MM.1S (cell line): ENCODE data around the gene COP1.
"Not testable (repeated sequence)": the region's sequence is repeated elsewhere in the genome, so short reads cannot be mapped to it uniquely, and the experiment has no call there.

Experiments
- DNase-seq: peaks from one replicate; pipeline ENCODE4 v3.0.0-alpha.2; 2015
- H2AFZ ChIP-seq: fragments of 300-600 bp; sonication (generic); 2 replicates; pipeline ENCODE4 v1.6.0; 2016; ENCODE audit warnings: antibody characterized with exemption, low read length
- H3F3A ChIP-seq: fragments of 300-600 bp; sonication (generic); 2 replicates; pipeline ENCODE4 v1.6.1; 2016; ENCODE audit warnings: mild to moderate bottlenecking, antibody characterized with exemption, low read length, moderate library complexity, mixed read lengths; ENCODE audit not compliant: insufficient read depth
- H3K27ac ChIP-seq: fragments of 300-600 bp; sonication (generic); 2 replicates; pipeline ENCODE4 v1.5.1; 2016; ENCODE audit warnings: mild to moderate bottlenecking, low read length
- H3K27me3 ChIP-seq: fragments of 300-600 bp; sonication (generic); replicated peaks from 2 replicates; pipeline ENCODE4 v1.6.0; 2016; ENCODE audit warnings: low read length; ENCODE audit not compliant: insufficient read depth
- H3K36me3 ChIP-seq: fragments of 300-600 bp; sonication (generic); replicated peaks from 2 replicates; pipeline ENCODE4 v1.6.1; 2016; ENCODE audit warnings: mild to moderate bottlenecking, low read length, mixed read lengths; ENCODE audit not compliant: insufficient read depth
- H3K4me1 ChIP-seq: fragments of 300-600 bp; sonication (generic); 2 replicates; pipeline ENCODE4 v1.6.1; 2016; ENCODE audit warnings: low read length, mixed read lengths
- H3K4me2 ChIP-seq: fragments of 300-600 bp; sonication (generic); 2 replicates; pipeline ENCODE4 v1.6.0; 2016; ENCODE audit warnings: low read depth, low read length
- H3K4me3 ChIP-seq: fragments of 300-600 bp; sonication (generic); 2 replicates; pipeline ENCODE4 v1.5.1; 2016; ENCODE audit warnings: low read length, mixed read lengths
- H3K79me2 ChIP-seq: fragments of 300-600 bp; sonication (generic); 2 replicates; pipeline ENCODE4 v1.6.1; 2016; ENCODE audit warnings: mixed run types, low read length, mixed read lengths
- H3K9ac ChIP-seq: fragments of 300-600 bp; sonication (generic); 2 replicates; pipeline ENCODE4 v1.6.1; 2016; ENCODE audit warnings: low read length, mixed read lengths
- H3K9me2 ChIP-seq: fragments of 300-600 bp; sonication (generic); replicated peaks from 2 replicates; pipeline ENCODE4 v1.6.1; 2016; ENCODE audit warnings: mild to moderate bottlenecking, low read length, mixed read lengths; ENCODE audit not compliant: insufficient read depth
- H3K9me3 ChIP-seq: fragments of 300-600 bp; sonication (generic); replicated peaks from 2 replicates; pipeline ENCODE4 v1.6.1; 2016; ENCODE audit warnings: mild to moderate bottlenecking, low read length, mixed read lengths; ENCODE audit not compliant: insufficient read depth
- H4K20me1 ChIP-seq: fragments of 300-600 bp; sonication (generic); 2 replicates; pipeline ENCODE4 v1.6.1; 2016; ENCODE audit warnings: mild to moderate bottlenecking, low read length, moderate library complexity, mixed read lengths; ENCODE audit not compliant: insufficient read depth
- EZH2 ChIP-seq: fragments of 300-600 bp; sonication (generic); optimal IDR thresholded peaks from 2 replicates; pipeline ENCODE3; 2017; ENCODE audit warnings: low read depth, mild to moderate bottlenecking, antibody characterized with exemption, low read length, mixed read lengths
- EZH2phosphoT487 ChIP-seq: fragments of 300-600 bp; sonication (generic); IDR thresholded peaks from 2 replicates; pipeline ENCODE4 v1.6.1; 2018; ENCODE audit warnings: antibody characterized with exemption, low read length
- TF ChIP-seq, protein P1 (sequence below): fragments of 300-600 bp; sonication (generic); IDR thresholded peaks from 2 replicates; pipeline ENCODE4 v1.5.1; 2016; ENCODE audit warnings: antibody characterized with exemption, low read length, mixed read lengths

COP1 gene

DNA sequence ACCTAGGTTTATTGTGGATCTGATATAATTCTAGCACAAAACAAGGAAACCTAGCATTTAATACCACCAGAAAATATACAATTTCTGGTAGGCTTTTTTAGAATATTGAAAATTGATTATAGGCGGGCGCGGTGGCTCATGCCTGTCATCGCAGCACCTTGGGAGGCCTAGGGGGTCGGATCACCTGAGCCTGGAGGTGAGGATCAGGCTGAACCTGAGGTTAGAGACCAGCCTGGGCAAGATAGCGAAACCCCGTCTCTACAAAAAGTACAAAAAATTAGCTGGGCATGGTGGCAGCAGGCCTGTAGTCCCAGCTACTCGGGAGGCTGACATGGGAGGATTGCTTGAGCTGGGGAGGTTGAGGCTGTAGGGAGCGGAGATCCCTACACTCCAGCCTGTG is 948 bp upstream of the COP1 start:
- Histone ChIP-seq H3K4me2 (peak overlapping the region; percentile 84), H3F3A (peaks cover 28% of the 10 kb centered on the region), H3K9me3 (no peaks in the 10 kb centered on the region), H3K27ac (peak overlapping the region; percentile 82), H3K4me1 (peaks cover 10% of the 10 kb centered on the region), H3K9me2 (no peaks in the 10 kb centered on the region), H3K27me3 (no peaks in the 10 kb centered on the region), H2AFZ (peak overlapping the region; percentile 89), H3K79me2 (peaks cover 39% of the 10 kb centered on the region), H3K4me3 (peak overlapping the region; percentile 98), H4K20me1 (peaks cover 4% of the 10 kb centered on the region), H3K36me3 (no peaks in the 10 kb centered on the region), H3K9ac (peak overlapping the region; percentile 93)
- DNase-seq = peak; percentile 34
- TF ChIP-seq EZH2 (no peak), EZH2phosphoT487 (no peak)
- TF ChIP-seq, protein P1, sequence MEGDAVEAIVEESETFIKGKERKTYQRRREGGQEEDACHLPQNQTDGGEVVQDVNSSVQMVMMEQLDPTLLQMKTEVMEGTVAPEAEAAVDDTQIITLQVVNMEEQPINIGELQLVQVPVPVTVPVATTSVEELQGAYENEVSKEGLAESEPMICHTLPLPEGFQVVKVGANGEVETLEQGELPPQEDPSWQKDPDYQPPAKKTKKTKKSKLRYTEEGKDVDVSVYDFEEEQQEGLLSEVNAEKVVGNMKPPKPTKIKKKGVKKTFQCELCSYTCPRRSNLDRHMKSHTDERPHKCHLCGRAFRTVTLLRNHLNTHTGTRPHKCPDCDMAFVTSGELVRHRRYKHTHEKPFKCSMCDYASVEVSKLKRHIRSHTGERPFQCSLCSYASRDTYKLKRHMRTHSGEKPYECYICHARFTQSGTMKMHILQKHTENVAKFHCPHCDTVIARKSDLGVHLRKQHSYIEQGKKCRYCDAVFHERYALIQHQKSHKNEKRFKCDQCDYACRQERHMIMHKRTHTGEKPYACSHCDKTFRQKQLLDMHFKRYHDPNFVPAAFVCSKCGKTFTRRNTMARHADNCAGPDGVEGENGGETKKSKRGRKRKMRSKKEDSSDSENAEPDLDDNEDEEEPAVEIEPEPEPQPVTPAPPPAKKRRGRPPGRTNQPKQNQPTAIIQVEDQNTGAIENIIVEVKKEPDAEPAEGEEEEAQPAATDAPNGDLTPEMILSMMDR = no peak

DNA sequence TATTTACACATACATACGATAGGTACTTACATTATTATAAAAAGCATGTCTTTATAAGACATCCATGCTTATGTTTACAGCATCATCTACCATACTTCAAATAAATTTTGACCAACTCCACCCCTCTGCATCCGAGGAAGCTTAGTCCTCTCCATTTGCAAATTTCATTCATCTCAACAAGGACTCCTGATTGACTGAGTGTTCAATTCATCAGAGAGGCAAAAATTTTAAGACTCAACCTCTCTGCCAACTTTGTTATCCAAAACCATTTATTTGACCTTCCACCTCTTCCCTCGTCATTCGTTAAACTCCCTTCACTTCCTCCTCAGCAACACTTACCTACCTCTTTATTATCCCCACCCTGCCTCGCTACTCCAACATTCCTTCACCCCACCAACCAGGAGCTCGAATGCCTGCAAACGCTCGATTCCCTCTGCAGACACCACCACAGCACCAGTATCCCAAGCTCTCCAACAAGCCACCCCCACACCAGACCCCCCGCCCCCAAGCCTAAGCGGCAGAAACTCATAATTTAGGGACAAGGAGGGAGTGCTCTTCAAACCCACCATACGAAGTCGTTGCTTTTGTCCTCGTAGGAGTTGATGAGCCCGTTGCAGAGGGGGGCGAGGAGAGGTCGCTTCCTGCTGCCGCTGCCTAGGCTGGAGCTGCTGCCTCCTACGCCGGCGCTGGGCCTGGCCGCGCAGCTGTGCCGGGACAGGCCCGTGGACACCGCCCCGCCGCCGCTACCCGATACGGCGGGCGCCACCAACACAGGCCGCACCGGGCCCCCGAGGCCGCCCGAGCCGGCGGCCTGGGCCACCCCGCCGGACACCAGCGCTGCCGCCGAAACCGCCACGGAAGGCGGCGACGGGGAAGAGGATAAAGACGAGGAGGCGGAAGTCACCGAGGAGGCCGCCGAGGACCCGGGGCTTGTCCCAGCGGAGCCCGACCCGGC is 803 bp downstream of the COP1 start:
- TF ChIP-seq EZH2 (no peak), EZH2phosphoT487 (no peak)
- TF ChIP-seq, protein P1 = no peak
- peak overlapping the region; percentile 81 for H3K4me2 ChIP-seq
- H3F3A ChIP-seq = peaks cover 28% of the 10 kb centered on the region
- no peaks in the 10 kb centered on the region for H3K9me3 ChIP-seq
- peak overlapping the region; percentile 95 for H2AFZ ChIP-seq
- peak overlapping the region; percentile 98 for H3K4me3 ChIP-seq
- peak; percentile 41 for DNase-seq
- no peaks in the 10 kb centered on the region for H3K27me3 ChIP-seq
- peak overlapping the region; percentile 82 for H3K27ac ChIP-seq
- H4K20me1 ChIP-seq = peaks cover 10% of the 10 kb centered on the region
- no peaks in the 10 kb centered on the region for H3K36me3 ChIP-seq
- peaks cover 56% of the 10 kb centered on the region for H3K79me2 ChIP-seq
- H3K9ac ChIP-seq = peak overlapping the region; percentile 93
- H3K9me2 ChIP-seq = no peaks in the 10 kb centered on the region
- H3K4me1 ChIP-seq = peaks cover 12% of the 10 kb centered on the region

DNA sequence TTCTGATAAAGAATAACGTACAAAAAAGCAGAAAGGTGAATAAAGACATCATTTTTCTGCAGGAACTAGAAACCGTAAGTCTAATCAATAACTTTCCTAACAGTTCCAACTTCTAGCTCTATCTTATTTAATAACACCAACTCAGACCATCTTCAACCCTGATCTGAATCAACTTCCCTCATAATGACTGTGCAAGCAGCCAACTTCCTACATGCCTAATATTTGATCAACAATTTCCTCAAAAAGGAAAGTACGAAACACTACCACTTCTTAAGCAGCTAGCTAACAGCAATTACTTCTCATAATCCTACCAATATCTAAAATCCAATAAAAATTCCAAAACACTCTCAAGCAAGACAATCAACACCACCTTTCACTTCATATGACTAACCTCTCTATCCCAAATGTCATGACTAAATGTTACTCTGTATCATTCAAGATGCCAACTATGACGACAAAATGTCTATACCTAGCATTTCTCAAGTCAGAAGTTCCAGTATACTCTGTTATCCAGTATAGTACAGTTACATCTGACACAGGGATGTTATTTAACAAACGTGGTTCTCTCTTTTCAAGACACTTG is 1.7 kb downstream of the COP1 start:
- Histone ChIP-seq H3K9me2 (no peaks in the 10 kb centered on the region), H3K27ac (no peak overlapping the region; the same call in 1 of the 2 replicates), H3K4me1 (peaks cover 12% of the 10 kb centered on the region), H3K79me2 (peaks cover 65% of the 10 kb centered on the region), H3K4me3 (peak overlapping the region; percentile 98), H4K20me1 (peaks cover 10% of the 10 kb centered on the region), H2AFZ (no peak overlapping the region), H3F3A (peaks cover 28% of the 10 kb centered on the region), H3K4me2 (peak overlapping the region; percentile 81), H3K9ac (peak overlapping the region; percentile 93; the same call in 1 of the 2 replicates), H3K27me3 (no peaks in the 10 kb centered on the region), H3K36me3 (no peaks in the 10 kb centered on the region), H3K9me3 (no peaks in the 10 kb centered on the region)
- DNase-seq = no peak
- TF ChIP-seq EZH2phosphoT487 = no peak
- no peak for TF ChIP-seq EZH2
- TF ChIP-seq, protein P1 = no peak

DNA sequence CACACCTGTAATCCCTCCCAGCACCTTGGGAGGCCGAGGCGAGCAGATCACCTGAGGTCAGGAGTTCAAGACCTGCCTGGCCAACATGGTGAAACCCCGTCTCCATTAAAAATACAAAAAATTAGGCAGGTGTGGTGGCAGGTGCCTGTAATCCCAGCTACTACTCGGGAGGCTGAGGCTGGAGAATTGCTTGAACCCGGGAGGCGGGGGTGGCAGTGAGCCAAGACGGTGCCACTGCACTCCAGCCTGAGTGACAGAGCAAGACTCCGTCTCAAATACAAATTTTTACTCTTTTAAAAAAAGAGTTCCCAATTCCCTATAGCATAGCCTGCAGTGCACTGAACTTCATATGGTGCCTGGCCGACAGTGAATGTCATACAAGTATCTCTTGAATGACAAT is 2.4 kb downstream of the COP1 start:
- peaks cover 28% of the 10 kb centered on the region for H3F3A ChIP-seq
- not testable (repeated sequence) for H3K36me3 ChIP-seq, H3K9me3 ChIP-seq, H3K9ac ChIP-seq, H4K20me1 ChIP-seq, H3K27ac ChIP-seq, H2AFZ ChIP-seq, H3K27me3 ChIP-seq, H3K9me2 ChIP-seq, DNase-seq
- H3K4me3 ChIP-seq = peak overlapping the region; percentile 98; the same call in 1 of the 2 replicates
- peaks cover 12% of the 10 kb centered on the region for H3K4me1 ChIP-seq
- H3K4me2 ChIP-seq = peak overlapping the region; percentile 81; the same call in 1 of the 2 replicates
- H3K79me2 ChIP-seq = peaks cover 73% of the 10 kb centered on the region
